A673 (cell line): ENCODE results near the gene TSPAN31. TPM values are rescaled to one million over a fixed set of nuclear protein-coding genes. Genes with fewer than 3 reads are reported as not detected.
A peak's percentile ranks its signal among the peaks of the same experiment; 100 is the strongest.

Source experiments
- BruUV-seq: library from RNA; stranded (reverse); fragments of 400-500 nt; replicated peaks from 2 replicates; lab custom pipeline; 2021; lab: Mats Ljungman, UMichigan
- CTCF ChIA-PET: fragments of 300-600 bp; sonication (Branson Sonifier 250); formaldehyde crosslinking; loops from one replicate; lab custom pipeline; 2022; ENCODE audit warnings: antibody characterized with exemption; lab: Charles Lee
- POLR2A ChIA-PET: fragments of 300-600 bp; sonication (Branson Sonifier 250); formaldehyde crosslinking; loops from one replicate; lab custom pipeline; 2022; ENCODE audit warnings: antibody characterized with exemption; ENCODE audit not compliant: low non-redundant PET; lab: Charles Lee
- DNase-seq: peaks from one replicate; pipeline ENCODE4 v3.0.0-alpha.2; 2015; ENCODE audit warnings: low spot score
- H3K27ac ChIP-seq: fragments of 200-600 bp; sonication (generic); 2 replicates; pipeline ENCODE4 v1.5.1; 2016; ENCODE audit warnings: mixed run types, low read depth, mild to moderate bottlenecking, mixed read lengths, antibody characterized with exemption, low read length; ENCODE audit not compliant: poor library complexity, severe bottlenecking
- H3K27me3 ChIP-seq: fragments of 200-600 bp; sonication (generic); replicated peaks from 2 replicates; pipeline ENCODE4 v1.6.1; 2017; ENCODE audit warnings: mixed run types, low read depth, mild to moderate bottlenecking, mixed read lengths, antibody characterized with exemption, low read length; ENCODE audit not compliant: insufficient read depth, poor library complexity
- H3K36me3 ChIP-seq: fragments of 200-600 bp; sonication (generic); 2 replicates; pipeline ENCODE4 v1.6.1; 2016; ENCODE audit warnings: mixed run types, mild to moderate bottlenecking, mixed read lengths, antibody characterized with exemption, low read length; ENCODE audit not compliant: insufficient read depth, poor library complexity, severe bottlenecking
- H3K4me1 ChIP-seq: fragments of 200-600 bp; sonication (generic); 2 replicates; pipeline ENCODE4 v1.6.1; 2017; ENCODE audit warnings: mixed run types, mild to moderate bottlenecking, mixed read lengths, antibody characterized with exemption, low read length; ENCODE audit not compliant: insufficient read depth, poor library complexity, severe bottlenecking
- H3K4me3 ChIP-seq: fragments of 200-600 bp; sonication (generic); 2 replicates; pipeline ENCODE4 v1.5.1; 2016; ENCODE audit warnings: low read depth, mixed run types, mild to moderate bottlenecking, mixed read lengths, low read length; ENCODE audit not compliant: poor library complexity, severe bottlenecking
- H3K9me3 ChIP-seq: fragments of 200-600 bp; sonication (generic); 2 replicates; pipeline ENCODE4 v1.6.1; 2016; ENCODE audit warnings: mixed run types, low read depth, mild to moderate bottlenecking, mixed read lengths, antibody characterized with exemption, low read length; ENCODE audit not compliant: poor library complexity, severe bottlenecking
- CTCF ChIP-seq: fragments of 300-800, 200-600 bp; sonication (generic); conservative IDR thresholded peaks from 2 replicates; pipeline ENCODE4 v1.5.1; 2017; ENCODE audit warnings: low read depth, mild to moderate bottlenecking, antibody characterized with exemption, low read length, moderate library complexity, mixed read lengths
- EZH2 ChIP-seq: fragments of 200-600 bp; sonication (generic); IDR thresholded peaks from 2 replicates; pipeline ENCODE4 v1.6.1; 2017; ENCODE audit warnings: borderline replicate concordance, low read depth, mild to moderate bottlenecking, mixed read lengths, antibody characterized with exemption, low read length; ENCODE audit not compliant: poor library complexity, severe bottlenecking
- intact Hi-C: fragments of 100-400 bp; cut with micrococcal nuclease; formaldehyde crosslinking; loops from one replicate; pipeline ENCODE4 v1.10.0; 2022; ENCODE audit not compliant: unreplicated experiment
- total RNA-seq: library from RNA; stranded (reverse); gene quantifications from 2 replicates; pipeline ENCODE4 v1.2.3, GENCODE V29; 2021

Gene TSPAN31
- total RNA-seq, 1 experiment from 2014 or later = 8.9 TPM

DNA sequence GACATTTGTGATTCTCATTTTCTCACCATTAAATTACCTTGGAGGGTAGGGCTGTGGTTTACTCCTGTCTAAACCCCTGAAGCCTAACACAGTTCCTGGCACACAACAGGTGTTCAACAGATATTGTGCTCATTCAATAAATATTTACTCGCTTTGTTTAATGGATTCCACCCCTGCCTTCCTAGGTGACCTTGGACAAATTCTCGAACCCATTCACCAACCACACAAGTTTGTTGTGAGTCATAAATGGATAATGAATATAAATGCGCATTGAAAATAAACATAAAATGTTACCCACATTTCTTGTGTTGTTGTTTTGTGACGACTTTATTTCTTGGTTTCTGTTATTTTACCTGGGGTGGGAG, 37.4 kb downstream of the TSPAN31 start:
- H3K36me3 ChIP-seq = peaks cover 29% of the 10 kb centered on the region
- no peaks in the 10 kb centered on the region for H3K4me1 ChIP-seq
- peak overlapping the region; percentile 95 for H3K4me3 ChIP-seq
- ChIA-PET POLR2A (no interaction called here), CTCF (interaction anchor here (1.4 kb wide), 1 partner anchor 10 kb away, joined by 3 read pairs; the partner anchor contains the start of genes EEF1AKMT3 and METTL1)
- BruUV-seq = no TSS peak
- no peaks in the 10 kb centered on the region for H3K27me3 ChIP-seq
- no peak for TF ChIP-seq EZH2
- TF ChIP-seq CTCF = no peak
- no peak for DNase-seq
- H3K9me3 ChIP-seq = no peaks in the 10 kb centered on the region
- intact Hi-C loops = no loop called here
- H3K27ac ChIP-seq = no peak overlapping the region

- peak within 1 kb of the TSS; percentile 79 for H3K27ac ChIP-seq
- ChIA-PET CTCF (interaction anchor here (1.0 to 1.4 kb wide), 2 partner anchors 11 to 21 kb away, joined by 3 to 4 read pairs; partner anchors contain the start of genes EEF1AKMT3 and METTL1), POLR2A (no interaction called here)
- peak within 1 kb of the TSS; percentile 95 for H3K4me3 ChIP-seq
- H3K4me1 ChIP-seq = no peaks in the 10 kb centered on the region
- peak; percentile 97 for DNase-seq
- no peaks in the 10 kb centered on the region for H3K27me3 ChIP-seq
- BruUV-seq = no TSS peak
- TF ChIP-seq CTCF = peak; percentile 94
- TF ChIP-seq EZH2 = no peak
- peaks cover 35% of the 10 kb centered on the region for H3K36me3 ChIP-seq
- no peaks in the 10 kb centered on the region for H3K9me3 ChIP-seq
- intact Hi-C loops = no loop called here
Observed at GRCh38 chr12:57782608-57783465, 38.0 kb downstream of the TSPAN31 start, which contains the start of gene TSFM. Gene TSFM (plus strand): TSS chr12:57782787. CDS start chr12:57782802, 15 bp downstream.

GRCh38 chr12:57783466-57783801, 38.6 kb downstream of the TSPAN31 start:
- Histone ChIP-seq H3K4me3 (peak overlapping the region; percentile 95), H3K27me3 (no peaks in the 10 kb centered on the region), H3K9me3 (no peaks in the 10 kb centered on the region), H3K4me1 (no peaks in the 10 kb centered on the region), H3K27ac (peak overlapping the region; percentile 79), H3K36me3 (peaks cover 39% of the 10 kb centered on the region)
- no peak for TF ChIP-seq EZH2
- TF ChIP-seq CTCF = no peak
- POLR2A ChIA-PET = no interaction called here
- intact Hi-C loops = no loop called here
- CTCF ChIA-PET = interaction anchor here (1.0 to 1.4 kb wide), 2 partner anchors 11 to 20 kb away, joined by 3 to 4 read pairs; partner anchors contain the start of genes EEF1AKMT3 and METTL1
- BruUV-seq = no TSS peak
- no peak for DNase-seq
